ENCODE data around the gene OR7A5. TPM values are rescaled to one million over a fixed set of nuclear protein-coding genes. Genes with fewer than 3 reads are reported as not detected.
"Not testable (repeated sequence)": the region's sequence is repeated elsewhere in the genome, so short reads cannot be mapped to it uniquely, and the experiment has no call there.

OR7A5 gene
- total RNA-seq, 1 experiment from 2014 or later, result not detected

DNA sequence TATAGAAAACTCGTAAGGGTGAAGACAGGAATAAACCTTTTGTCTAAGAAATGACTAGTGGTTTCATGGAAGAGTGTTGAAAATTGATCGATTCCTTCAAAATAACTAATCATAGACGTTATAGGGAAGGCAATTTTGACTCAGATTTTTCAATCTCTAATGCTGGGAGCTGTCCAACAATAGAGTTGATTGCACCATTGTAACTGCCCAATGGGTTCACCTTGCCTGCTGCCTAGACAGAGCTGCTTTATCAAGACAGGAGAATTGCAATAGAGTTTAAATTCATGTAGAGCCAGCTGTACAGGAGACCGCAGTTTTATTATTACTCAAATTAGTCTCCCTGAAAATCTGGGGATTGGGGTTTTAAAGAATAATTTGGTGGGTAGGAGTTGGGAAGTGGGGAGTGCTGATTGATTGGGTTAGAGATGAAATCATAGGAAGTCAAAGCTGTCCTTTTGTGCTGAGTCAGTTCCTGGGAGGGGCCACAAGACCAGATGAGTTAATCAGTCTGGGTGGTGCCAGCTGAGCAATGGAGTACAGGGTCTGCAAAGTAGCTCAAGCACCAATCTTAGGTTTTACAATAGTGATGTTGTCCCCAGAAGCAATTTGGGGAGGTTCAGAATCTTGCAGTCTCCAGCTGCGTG, 39.8 kb downstream of the OR7A5 start:
- ChIA-PET POLR2A (ENCODE audit: unreplicated experiment) (no interaction called here), CTCF (no interaction called here)
- DNase-seq (peak; percentile 17), ATAC-seq (no peak)
- Histone ChIP-seq H3K9me2 (replicated peaks; ENCODE audit: low read length) (no peaks in the 10 kb centered on the region), H3K4me1 (ENCODE audit: insufficient read depth, low read length) (no peaks in the 10 kb centered on the region), H3F3A (ENCODE audit: low read length, unreplicated experiment) (no peaks in the 10 kb centered on the region), H3K79me2 (ENCODE audit: low read length) (no peaks in the 10 kb centered on the region), H4K20me1 (ENCODE audit: low read length) (no peaks in the 10 kb centered on the region), H3K4me2 (ENCODE audit: low read length) (no peak overlapping the region), H3K27me3 (ENCODE audit: low read length) (peaks cover 38% of the 10 kb centered on the region), H2AFZ (ENCODE audit: low read length) (no peak overlapping the region), H3K36me3 (ENCODE audit: low read depth, low read length) (no peaks in the 10 kb centered on the region), H3K4me3 (ENCODE audit: low read length) (no peak overlapping the region), H3K9ac (ENCODE audit: low read length) (no peak overlapping the region), H3K27ac (ENCODE audit: low read length) (no peak overlapping the region), H3K9me3 (ENCODE audit: low read length) (no peaks in the 10 kb centered on the region; the same call in 1 of the 2 replicates)
- BruUV-seq (replicated peaks), result no TSS peak
- TF ChIP-seq, protein P1, sequence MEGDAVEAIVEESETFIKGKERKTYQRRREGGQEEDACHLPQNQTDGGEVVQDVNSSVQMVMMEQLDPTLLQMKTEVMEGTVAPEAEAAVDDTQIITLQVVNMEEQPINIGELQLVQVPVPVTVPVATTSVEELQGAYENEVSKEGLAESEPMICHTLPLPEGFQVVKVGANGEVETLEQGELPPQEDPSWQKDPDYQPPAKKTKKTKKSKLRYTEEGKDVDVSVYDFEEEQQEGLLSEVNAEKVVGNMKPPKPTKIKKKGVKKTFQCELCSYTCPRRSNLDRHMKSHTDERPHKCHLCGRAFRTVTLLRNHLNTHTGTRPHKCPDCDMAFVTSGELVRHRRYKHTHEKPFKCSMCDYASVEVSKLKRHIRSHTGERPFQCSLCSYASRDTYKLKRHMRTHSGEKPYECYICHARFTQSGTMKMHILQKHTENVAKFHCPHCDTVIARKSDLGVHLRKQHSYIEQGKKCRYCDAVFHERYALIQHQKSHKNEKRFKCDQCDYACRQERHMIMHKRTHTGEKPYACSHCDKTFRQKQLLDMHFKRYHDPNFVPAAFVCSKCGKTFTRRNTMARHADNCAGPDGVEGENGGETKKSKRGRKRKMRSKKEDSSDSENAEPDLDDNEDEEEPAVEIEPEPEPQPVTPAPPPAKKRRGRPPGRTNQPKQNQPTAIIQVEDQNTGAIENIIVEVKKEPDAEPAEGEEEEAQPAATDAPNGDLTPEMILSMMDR (conservative IDR thresholded peaks at IDR 0.05; ENCODE audit: low read depth, low read length), result no peak
- no peak for TF ChIP-seq EZH2 (IDR thresholded peaks at IDR 0.05; ENCODE audit: low read length, unreplicated experiment)
- no peak for TF ChIP-seq EZH2phosphoT487 (IDR thresholded peaks at IDR 0.05; ENCODE audit: borderline replicate concordance, low read length)
- intact Hi-C loops (cut with micrococcal nuclease), result no loop called here

DNA sequence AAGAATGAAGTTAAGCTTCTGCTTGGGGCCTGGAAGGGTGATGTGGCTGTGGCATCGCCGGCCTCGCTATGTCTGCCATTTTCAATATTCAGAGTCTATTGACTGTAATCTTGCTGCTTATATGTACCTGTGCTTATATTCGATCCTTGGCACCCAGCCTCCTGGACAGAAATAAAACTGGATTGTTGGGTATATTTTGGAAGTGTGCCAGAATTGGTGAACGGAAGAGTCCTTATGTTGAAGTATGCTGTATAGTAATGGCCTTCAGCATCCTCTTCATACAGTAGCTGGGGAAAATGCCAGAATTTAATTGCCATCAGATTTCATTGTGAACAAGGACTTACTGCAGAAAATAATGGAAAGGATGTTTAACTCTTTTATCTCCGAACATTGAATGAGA, 42.7 kb downstream of the OR7A5 start:
- H3K9me3 ChIP-seq (ENCODE audit: low read length); H2AFZ ChIP-seq (ENCODE audit: low read length); H3K4me2 ChIP-seq (ENCODE audit: low read length); H3K4me3 ChIP-seq (ENCODE audit: low read length); H3K27ac ChIP-seq (ENCODE audit: low read length); intact Hi-C loops (cut with micrococcal nuclease); H3K9ac ChIP-seq (ENCODE audit: low read length); CTCF ChIA-PET; H4K20me1 ChIP-seq (ENCODE audit: low read length); H3K36me3 ChIP-seq (ENCODE audit: low read depth, low read length); BruUV-seq (replicated peaks); H3K4me1 ChIP-seq (ENCODE audit: insufficient read depth, low read length); DNase-seq; H3K9me2 ChIP-seq (replicated peaks; ENCODE audit: low read length); H3K79me2 ChIP-seq (ENCODE audit: low read length); H3F3A ChIP-seq (ENCODE audit: low read length, unreplicated experiment); ATAC-seq: not testable (repeated sequence)
- H3K27me3 ChIP-seq (ENCODE audit: low read length), result peaks cover 13% of the 10 kb centered on the region; the same call in 1 of the 2 replicates
- POLR2A ChIA-PET (ENCODE audit: unreplicated experiment), result interaction anchor here (0.8 kb wide), 1 partner anchor 189 kb away, joined by 9 read pairs; no protein-coding TSS in a partner anchor

DNA sequence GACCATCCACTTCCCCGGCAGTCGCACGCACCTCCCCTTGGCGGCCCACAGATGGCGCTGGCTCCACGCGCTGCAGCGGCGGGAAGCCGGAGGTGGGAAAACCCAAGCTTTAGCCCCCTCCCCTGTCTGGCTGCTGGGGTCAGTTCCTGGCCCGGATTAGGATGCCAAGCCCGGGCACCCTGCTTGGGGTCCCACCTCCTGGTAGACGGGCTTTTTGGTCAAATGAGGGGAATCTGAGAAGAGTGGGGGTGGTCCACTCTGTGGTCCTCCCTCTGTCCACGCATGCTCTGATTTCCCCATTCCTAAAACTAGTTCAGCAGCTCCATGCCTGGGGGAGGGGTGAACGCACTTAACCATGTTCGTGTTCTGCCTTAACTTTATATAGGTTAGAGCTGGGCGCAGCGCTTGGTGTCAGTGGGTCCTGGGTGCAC, 48.5 kb downstream of the OR7A5 start:
- no peak for ATAC-seq
- Histone ChIP-seq H3K9me2 (replicated peaks; ENCODE audit: low read length) (no peaks in the 10 kb centered on the region), H3K4me2 (ENCODE audit: low read length) (peak overlapping the region; percentile 68), H3K9ac (ENCODE audit: low read length) (no peak overlapping the region), H3F3A (ENCODE audit: low read length, unreplicated experiment) (no peaks in the 10 kb centered on the region), H4K20me1 (ENCODE audit: low read length) (no peaks in the 10 kb centered on the region), H2AFZ (ENCODE audit: low read length) (peak overlapping the region; percentile 69), H3K9me3 (ENCODE audit: low read length) (no peaks in the 10 kb centered on the region), H3K27me3 (ENCODE audit: low read length) (peaks cover 3% of the 10 kb centered on the region; the same call in 1 of the 2 replicates), H3K4me3 (ENCODE audit: low read length) (peak overlapping the region; percentile 35), H3K36me3 (ENCODE audit: low read depth, low read length) (no peaks in the 10 kb centered on the region), H3K27ac (ENCODE audit: low read length) (no peak overlapping the region), H3K4me1 (ENCODE audit: insufficient read depth, low read length) (peaks cover 12% of the 10 kb centered on the region), H3K79me2 (ENCODE audit: low read length) (no peaks in the 10 kb centered on the region)
- ChIA-PET POLR2A (ENCODE audit: unreplicated experiment) (no interaction called here), CTCF (interaction anchor here (0.7 to 1.1 kb wide), 4 partner anchors 81 to 212 kb away, joined by 3 to 18 read pairs (median 3); no protein-coding TSS in a partner anchor)
- intact Hi-C loops (cut with micrococcal nuclease), result loop anchor here (2.0 kb wide), 1 partner anchor 102 kb away; no protein-coding TSS in a partner anchor
- DNase-seq, result peak; percentile 42
- no TSS peak for BruUV-seq (replicated peaks)
- no peak for TF ChIP-seq EZH2 (IDR thresholded peaks at IDR 0.05; ENCODE audit: low read length, unreplicated experiment)
- TF ChIP-seq EZH2phosphoT487 (IDR thresholded peaks at IDR 0.05; ENCODE audit: borderline replicate concordance, low read length), result no peak
- TF ChIP-seq, protein P1 (conservative IDR thresholded peaks at IDR 0.05; ENCODE audit: low read depth, low read length), result peak; percentile 95

DNA sequence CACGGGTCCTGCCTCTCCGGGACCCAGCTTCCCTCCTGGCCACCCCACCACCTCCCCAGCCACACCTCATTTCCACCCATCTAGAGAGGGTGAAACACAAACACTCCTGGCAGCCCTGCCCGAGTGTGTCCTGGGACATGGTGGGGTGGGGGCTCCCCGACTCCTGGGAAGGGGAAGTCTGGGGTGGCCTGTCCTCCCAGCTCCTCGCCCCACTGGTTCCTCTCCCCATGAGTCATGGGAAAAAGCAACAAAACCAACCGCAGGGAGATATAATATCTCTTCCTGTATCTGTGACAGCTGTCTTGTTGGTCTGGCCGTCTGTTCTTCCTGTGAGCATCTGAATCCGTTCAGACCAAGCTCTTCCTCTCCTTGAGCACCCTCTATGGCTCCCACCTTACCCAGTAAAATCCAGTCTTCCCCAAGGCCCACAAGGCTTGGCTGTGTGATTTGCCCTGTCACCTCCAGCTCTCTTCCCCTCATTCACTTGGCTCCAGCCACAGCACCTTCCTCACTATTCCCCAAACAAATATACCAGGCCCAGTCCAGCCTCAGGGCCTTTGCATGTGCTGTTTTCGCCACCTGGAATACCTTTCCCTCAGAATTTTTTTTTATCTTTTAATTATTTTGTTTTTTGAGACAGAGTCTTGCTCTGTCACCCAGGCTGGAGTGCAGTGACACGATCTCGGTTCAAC, 49.7 kb downstream of the OR7A5 start:
- H3K27me3 ChIP-seq (ENCODE audit: low read length); H3F3A ChIP-seq (ENCODE audit: low read length, unreplicated experiment); H3K79me2 ChIP-seq (ENCODE audit: low read length); H3K9me3 ChIP-seq (ENCODE audit: low read length); POLR2A ChIA-PET (ENCODE audit: unreplicated experiment); intact Hi-C loops (cut with micrococcal nuclease); BruUV-seq (replicated peaks); H3K36me3 ChIP-seq (ENCODE audit: low read depth, low read length); H4K20me1 ChIP-seq (ENCODE audit: low read length); H3K9me2 ChIP-seq (replicated peaks; ENCODE audit: low read length): not testable (repeated sequence)
- peak; percentile 83 for ATAC-seq
- Histone ChIP-seq H3K4me1 (ENCODE audit: insufficient read depth, low read length) (peaks cover 12% of the 10 kb centered on the region), H3K4me2 (ENCODE audit: low read length) (peak overlapping the region; percentile 71), H2AFZ (ENCODE audit: low read length) (0 out of 2 replicates have a peak overlapping the region, but pooled peaks have one; percentile 22), H3K27ac (ENCODE audit: low read length) (peak overlapping the region; percentile 81), H3K4me3 (ENCODE audit: low read length) (peak overlapping the region; percentile 43), H3K9ac (ENCODE audit: low read length) (peak overlapping the region; percentile 57)
- DNase-seq, result peak; percentile 84
- CTCF ChIA-PET, result interaction anchor here (0.7 kb wide), 1 partner anchor 211 kb away, joined by 3 read pairs; no protein-coding TSS in a partner anchor
